Stimulated activated CD8-positive, alpha-beta memory T cell treated with anti-CD3 and anti-CD28 coated beads, Interleukin-7, amount 100 ng/mL, for 24 hours (primary cell): Measurements from ENCODE around the gene TNFRSF4.

Source experiments
- DNase-seq: peaks from one replicate; pipeline ENCODE4 v3.0.0-alpha.2; 2020; ENCODE audit warnings: low read depth

The TNFRSF4 gene

GRCh38 chr1:1169429-1170214 lies 44.3 kb downstream of the TNFRSF4 start:
- no peak for DNase-seq

- DNase-seq = no peak
Observed at GRCh38 chr1:1168451-1169411, 45.2 kb downstream of the TNFRSF4 start.

GRCh38 chr1:1167841-1168450 lies 46.0 kb downstream of the TNFRSF4 start:
- no peak for DNase-seq

- DNase-seq = no peak
Observed at GRCh38 chr1:1167398-1167821, 46.5 kb downstream of the TNFRSF4 start.

GRCh38 chr1:1166642-1167397 lies 47.1 kb downstream of the TNFRSF4 start:
- DNase-seq = no peak

- no peak for DNase-seq
Observed at GRCh38 chr1:1165900-1166421, 48.0 kb downstream of the TNFRSF4 start.

GRCh38 chr1:1165485-1165884 lies 48.5 kb downstream of the TNFRSF4 start:
- DNase-seq = no peak

GRCh38 chr1:1164701-1165451 lies 49.1 kb downstream of the TNFRSF4 start:
- no peak for DNase-seq

GRCh38 chr1:1164361-1164700 lies 49.6 kb downstream of the TNFRSF4 start:
- DNase-seq = no peak

- DNase-seq = no peak
Observed at GRCh38 chr1:1163538-1164070, 50.3 kb downstream of the TNFRSF4 start.

GRCh38 chr1:1162597-1163537 lies 51.1 kb downstream of the TNFRSF4 start:
- DNase-seq = no peak

GRCh38 chr1:1161683-1162079 lies 52.3 kb downstream of the TNFRSF4 start:
- DNase-seq = no peak
